Measurements from ENCODE around the gene TAPT1.
"Not testable (repeated sequence)": the region's sequence is repeated elsewhere in the genome, so short reads cannot be mapped to it uniquely, and the experiment has no call there.

TAPT1 gene

GRCh38 chr4:16165931-16166330, 60.3 kb downstream of the TAPT1 start:
- DNase-seq: no peak

- no peak for DNase-seq
These were observed 63.4 kb downstream of the TAPT1 start for GRCh38 chr4:16162891-16163290.

GRCh38 chr4:16161851-16162408, 64.3 kb downstream of the TAPT1 start:
- no peak for DNase-seq

DNA sequence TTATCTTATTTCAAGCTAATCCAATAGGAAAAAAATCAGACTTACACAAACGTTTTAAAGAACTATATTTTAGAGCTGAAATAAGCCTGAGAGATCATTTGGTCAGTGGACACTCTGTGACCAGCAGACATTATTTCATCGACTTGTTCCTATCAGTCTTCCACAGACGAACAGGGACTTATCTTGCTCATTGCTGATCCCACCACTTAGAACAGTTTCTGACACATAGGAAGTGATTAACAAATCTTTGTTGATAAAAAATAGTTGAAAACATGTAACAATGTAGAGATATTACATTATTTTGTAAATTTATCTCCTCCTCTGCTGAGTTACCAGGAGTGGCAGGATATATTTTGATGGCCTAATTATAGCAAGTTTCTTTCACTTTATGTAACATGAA, 65.8 kb downstream of the TAPT1 start:
- no peak for DNase-seq

- no peak for DNase-seq
These were observed 67.0 kb downstream of the TAPT1 start for GRCh38 chr4:16159286-16159685.

DNA sequence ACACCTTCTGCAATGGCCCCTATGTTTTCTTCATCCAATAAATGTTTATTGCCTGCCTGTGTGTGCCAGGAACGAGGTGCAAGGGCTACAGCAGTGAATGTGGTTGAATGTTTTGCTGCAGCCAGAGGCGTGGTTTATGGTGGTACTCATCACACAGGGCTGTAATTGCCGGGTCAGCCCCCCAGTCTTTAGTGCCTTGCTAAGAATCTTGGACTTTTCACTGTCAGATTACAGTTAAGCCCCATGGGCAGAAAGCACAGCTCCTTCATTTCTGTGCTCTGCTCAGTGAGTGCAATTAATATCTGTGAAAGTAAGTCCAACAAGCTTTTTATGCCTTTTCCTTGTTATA, 67.8 kb downstream of the TAPT1 start:
- no peak for DNase-seq

GRCh38 chr4:16157609-16158503, 68.4 kb downstream of the TAPT1 start:
- DNase-seq: no peak

DNA sequence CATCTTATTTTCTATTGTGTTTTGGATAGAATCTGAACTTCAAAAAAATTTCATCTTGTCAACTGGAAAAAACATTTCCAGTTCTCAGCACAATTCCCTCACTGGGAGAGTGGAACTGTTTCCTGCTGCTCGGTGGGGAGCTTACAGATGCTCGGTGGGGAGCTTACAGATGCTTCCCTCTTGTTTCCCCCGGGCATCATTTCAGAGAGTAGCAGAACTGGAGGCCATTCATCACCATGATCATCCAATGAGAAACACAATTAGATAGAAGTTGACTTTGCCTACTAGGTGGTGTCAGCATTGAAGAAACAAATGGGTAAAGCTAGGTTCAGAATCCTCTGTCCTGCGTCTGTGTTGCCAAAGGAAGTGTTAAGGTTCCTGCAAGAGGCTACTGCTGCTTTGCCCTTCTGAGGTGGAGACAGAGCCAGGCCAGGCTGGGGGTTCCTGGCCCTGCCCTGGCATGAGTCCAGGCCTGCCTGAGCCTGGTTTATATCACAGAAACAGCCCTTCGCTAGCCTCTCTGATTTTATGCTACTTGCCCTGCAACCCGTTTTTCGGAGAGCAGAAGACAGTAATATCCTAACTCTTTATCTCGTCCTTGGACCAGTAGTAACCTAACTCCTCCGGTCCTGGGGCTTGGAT, 70.6 kb downstream of the TAPT1 start:
- DNase-seq: no peak

DNA sequence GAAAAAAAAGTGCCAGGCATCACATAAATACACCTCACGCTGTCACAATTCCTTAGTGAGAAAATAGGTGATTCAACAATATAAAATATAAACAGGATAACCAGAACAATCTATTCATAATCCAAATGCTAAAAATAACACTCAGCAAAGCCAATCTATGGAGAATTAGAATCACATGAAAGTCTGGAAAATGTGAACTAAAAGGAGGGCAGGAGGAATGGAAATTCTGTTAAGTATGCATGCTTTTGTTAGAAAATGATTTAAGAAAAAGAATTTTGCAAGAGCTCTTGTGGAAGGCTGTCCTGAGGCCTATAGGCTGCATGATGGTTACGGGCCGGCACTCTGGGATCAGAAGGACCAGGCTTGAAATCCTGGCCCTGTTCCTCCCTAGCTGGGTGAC, 71.8 kb downstream of the TAPT1 start:
- no peak for DNase-seq

DNA sequence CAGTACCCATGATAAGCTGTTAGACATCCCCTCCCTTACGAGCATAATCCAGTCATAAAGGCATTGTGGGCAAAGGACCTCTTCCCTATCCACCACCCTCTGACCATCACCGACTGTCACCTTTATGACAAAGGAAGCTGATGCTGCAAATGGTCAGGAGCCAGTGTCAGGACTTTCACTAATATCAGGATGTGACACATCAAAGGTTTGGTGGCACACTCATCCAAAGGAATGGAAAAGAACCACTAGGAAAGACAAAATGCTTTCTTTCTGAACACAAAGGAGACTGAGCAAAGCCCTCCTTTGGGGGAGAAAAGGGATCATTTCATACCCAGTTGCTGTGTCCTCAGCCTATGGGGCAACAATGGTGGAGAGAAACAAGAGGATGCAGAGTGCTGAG, 75.6 kb downstream of the TAPT1 start:
- DNase-seq: no peak

DNA sequence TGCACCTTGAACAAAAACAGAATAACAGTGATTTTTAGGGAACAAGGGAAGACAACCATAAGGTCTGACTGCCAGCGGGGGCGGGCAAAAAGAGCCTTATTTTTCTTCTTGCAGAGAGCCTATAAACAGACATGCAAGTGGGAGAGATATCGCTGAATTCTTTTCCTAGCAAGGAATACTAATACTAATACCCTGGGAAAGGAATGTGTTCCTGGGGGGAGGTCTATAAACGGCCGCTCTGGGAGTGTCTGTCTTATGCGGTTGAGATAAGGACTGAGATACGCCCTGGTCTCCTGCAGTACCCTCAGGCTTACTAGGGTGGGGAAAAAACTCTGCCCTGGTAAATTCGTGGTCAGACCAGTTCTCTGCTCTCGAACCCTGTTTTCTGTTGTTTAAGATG, 81.4 kb downstream of the TAPT1 start:
- not testable (repeated sequence) for DNase-seq

- no peak for DNase-seq
These were observed 83.5 kb downstream of the TAPT1 start for GRCh38 chr4:16142598-16143310.

DNA sequence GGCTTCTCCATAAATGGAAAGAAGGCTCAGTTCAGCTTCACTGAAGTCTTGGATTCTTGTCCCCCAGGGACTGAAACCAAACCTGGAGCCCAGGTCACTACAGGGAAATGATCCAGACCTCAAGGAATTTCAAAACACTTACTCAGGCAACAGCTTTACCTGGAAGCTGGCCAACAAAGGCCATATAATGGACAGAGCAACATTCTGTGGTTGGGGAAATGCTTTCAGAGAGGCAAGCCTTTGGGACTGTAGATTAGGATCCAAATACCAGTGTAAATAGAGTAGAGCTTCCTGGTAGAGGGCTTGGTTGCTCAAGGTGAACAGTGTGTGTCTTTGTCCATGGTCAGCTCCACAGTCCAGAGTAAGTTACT, 85.4 kb downstream of the TAPT1 start:
- no peak for DNase-seq

DNA sequence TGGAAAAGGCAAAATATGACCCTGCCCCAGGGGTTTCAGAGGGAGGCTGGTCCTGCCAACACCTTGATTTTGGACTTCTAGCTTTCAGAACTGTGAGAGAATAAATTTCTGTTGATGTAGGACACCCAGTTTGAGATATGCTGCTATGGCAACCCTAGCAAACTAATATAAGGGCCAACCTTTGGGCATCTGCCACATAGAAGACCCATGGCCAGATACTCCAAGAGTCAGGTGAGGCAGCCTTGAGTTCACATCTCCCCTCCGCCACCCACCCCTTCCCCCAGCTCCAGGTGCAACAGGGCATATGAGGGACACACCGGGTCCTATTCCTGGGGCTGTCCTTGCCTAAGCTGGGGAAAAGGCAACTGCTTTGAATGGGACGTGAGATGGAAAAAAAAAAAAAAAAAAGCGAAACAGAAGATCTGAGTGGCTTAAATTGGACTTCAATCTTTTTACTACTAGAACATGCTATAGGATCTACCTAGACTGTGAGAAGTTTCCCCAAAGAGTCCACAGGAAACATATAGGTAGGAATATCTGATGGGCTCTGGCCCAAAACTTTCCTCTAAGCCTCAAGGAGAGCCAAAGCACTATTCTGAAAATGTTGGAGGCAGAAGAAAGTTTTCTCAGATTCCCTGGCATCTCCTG, 85.9 kb downstream of the TAPT1 start:
- no peak for DNase-seq

DNA sequence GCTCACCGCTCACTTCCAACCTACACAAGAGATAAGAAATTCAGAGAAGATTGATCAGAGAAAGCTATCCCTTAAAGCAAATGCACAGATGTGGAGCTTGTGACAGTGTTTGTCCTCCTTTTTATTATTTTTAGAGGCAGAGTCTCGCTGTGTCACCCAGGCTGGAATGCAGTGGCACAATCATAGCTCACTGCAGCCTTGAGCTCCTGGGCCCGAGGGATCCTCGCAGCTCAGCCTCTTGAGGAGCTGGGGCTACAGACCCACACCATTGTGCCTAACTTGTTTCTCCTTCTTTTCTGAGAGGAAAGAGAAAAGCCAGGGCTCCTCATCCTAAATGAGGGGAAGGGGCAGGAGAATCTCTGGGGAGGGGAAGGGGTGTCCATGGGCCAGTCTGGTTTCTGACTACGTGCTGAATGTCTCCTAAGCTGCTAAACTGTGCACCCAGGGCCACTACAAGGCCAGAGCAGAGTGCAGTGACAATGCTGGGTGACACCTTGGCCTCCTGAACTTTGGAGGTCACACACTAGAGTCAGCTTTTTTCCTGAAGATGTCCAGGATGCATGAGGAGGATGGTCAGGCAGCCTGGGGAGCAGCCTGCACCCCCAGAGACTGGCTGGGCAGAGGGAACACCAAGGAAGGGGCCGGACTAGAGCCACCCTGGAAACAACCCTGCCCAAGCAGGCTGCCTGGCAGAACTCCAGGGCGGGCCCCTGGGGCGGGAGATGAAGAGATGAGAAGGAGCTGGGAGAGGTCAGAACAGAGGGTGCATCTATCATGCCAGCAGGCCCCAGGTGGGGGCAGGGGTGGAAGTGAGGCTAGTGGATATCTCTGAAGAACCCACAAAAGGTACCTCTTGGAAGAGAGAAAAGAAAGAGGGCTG, 87.0 kb downstream of the TAPT1 start:
- no peak for DNase-seq

- DNase-seq: no peak
These were observed 89.4 kb downstream of the TAPT1 start for GRCh38 chr4:16136827-16137226.

- DNase-seq: no peak
These were observed 90.0 kb downstream of the TAPT1 start for GRCh38 chr4:16136311-16136710.

GRCh38 chr4:16133406-16133805, 92.9 kb downstream of the TAPT1 start:
- DNase-seq: no peak

GRCh38 chr4:16131293-16131692, 95.0 kb downstream of the TAPT1 start:
- no peak for DNase-seq

GRCh38 chr4:16129336-16129735, 96.9 kb downstream of the TAPT1 start:
- DNase-seq: no peak

DNA sequence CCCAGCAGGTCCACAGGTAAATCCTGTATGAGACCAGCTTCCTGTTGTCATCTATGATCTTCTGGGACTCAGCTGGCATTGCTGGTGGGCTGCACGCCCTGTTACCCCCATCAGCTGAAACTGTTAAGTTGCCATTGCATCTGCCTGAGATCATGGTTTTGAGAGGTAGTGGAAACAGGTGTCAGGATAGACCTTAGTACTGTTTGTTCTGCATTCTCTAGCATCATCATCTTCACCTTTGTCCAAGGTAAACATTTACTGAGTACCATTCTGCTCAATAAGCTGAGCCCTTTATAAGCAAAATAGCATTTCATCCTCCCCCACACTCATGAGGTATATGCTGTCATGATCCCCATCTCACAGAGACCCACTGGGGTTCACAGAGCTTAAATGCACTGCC, 99.6 kb downstream of the TAPT1 start:
- DNase-seq: no peak

Data from NCI-H1694 (cell line).